IPS-18a (cell line): Measurements from ENCODE around the gene PRSS27.
"Not testable (repeated sequence)": the region's sequence is repeated elsewhere in the genome, so short reads cannot be mapped to it uniquely, and the experiment has no call there.

Experiments used
- H3K27ac ChIP-seq: one replicate; pipeline ENCODE4 v1.5.1; 2013; ENCODE audit warnings: low read length
- H3K27me3 ChIP-seq: one replicate; pipeline ENCODE4 v1.6.1; 2013; ENCODE audit warnings: mild to moderate bottlenecking, low read length; ENCODE audit not compliant: control insufficient read depth, insufficient read depth
- H3K36me3 ChIP-seq: one replicate; pipeline ENCODE4 v1.6.1; 2013; ENCODE audit warnings: low read depth, low read length; ENCODE audit not compliant: control insufficient read depth
- H3K4me1 ChIP-seq: one replicate; pipeline ENCODE4 v1.6.1; 2013; ENCODE audit warnings: low read depth, low read length; ENCODE audit not compliant: control insufficient read depth
- H3K4me3 ChIP-seq: one replicate; pipeline ENCODE4 v1.5.1; 2013; ENCODE audit warnings: low read length
- H3K9ac ChIP-seq: one replicate; pipeline ENCODE4 v1.6.1; 2013; ENCODE audit warnings: mild to moderate bottlenecking, low read length, moderate library complexity
- H3K9me3 ChIP-seq: one replicate; pipeline ENCODE4 v1.6.1; 2013; ENCODE audit warnings: low read depth, low read length; ENCODE audit not compliant: control insufficient read depth

PRSS27 gene

GRCh38 chr16:2670017-2670416, 50.0 kb downstream of the PRSS27 start:
- not testable (repeated sequence) for H3K27ac ChIP-seq, H3K9me3 ChIP-seq, H3K36me3 ChIP-seq, H3K4me3 ChIP-seq, H3K27me3 ChIP-seq, H3K9ac ChIP-seq, H3K4me1 ChIP-seq

- not testable (repeated sequence) for H3K27ac ChIP-seq, H3K9me3 ChIP-seq, H3K36me3 ChIP-seq, H3K4me1 ChIP-seq, H3K4me3 ChIP-seq, H3K27me3 ChIP-seq, H3K9ac ChIP-seq
Measured at GRCh38 chr16:2669587-2669986, 50.4 kb downstream of the PRSS27 start.

GRCh38 chr16:2666671-2667070, 53.4 kb downstream of the PRSS27 start:
- not testable (repeated sequence) for H3K27me3 ChIP-seq, H3K9me3 ChIP-seq, H3K4me1 ChIP-seq, H3K27ac ChIP-seq, H3K36me3 ChIP-seq, H3K4me3 ChIP-seq, H3K9ac ChIP-seq

GRCh38 chr16:2664574-2664982, 55.4 kb downstream of the PRSS27 start:
- Histone ChIP-seq H3K36me3 (no peaks in the 10 kb centered on the region), H3K9ac (no peak overlapping the region)

GRCh38 chr16:2663553-2664546, 56.2 kb downstream of the PRSS27 start:
- Histone ChIP-seq H3K4me3 (no peak overlapping the region), H3K9me3 (no peaks in the 10 kb centered on the region), H3K36me3 (no peaks in the 10 kb centered on the region), H3K4me1 (no peaks in the 10 kb centered on the region), H3K9ac (no peak overlapping the region), H3K27ac (no peak overlapping the region), H3K27me3 (no peaks in the 10 kb centered on the region)

More at GRCh38 chr16:2664574-2664982, 55.4 kb downstream of the PRSS27 start:
- no peaks in the 10 kb centered on the region for H3K4me1 ChIP-seq
- H3K27ac ChIP-seq = no peak overlapping the region
- H3K4me3 ChIP-seq = no peak overlapping the region
- no peaks in the 10 kb centered on the region for H3K27me3 ChIP-seq
- no peaks in the 10 kb centered on the region for H3K9me3 ChIP-seq
